Tibial artery (tissue), 4 donors: ENCODE measurements around the gene TAF4B.

Experiments used
- DNase-seq, 2 donors: peaks; one replicate each; pipeline ENCODE4 v3.0.0-alpha.2; 2019
- H3K27ac ChIP-seq, 2 donors: fragments of 200-600 bp; sonication (generic) in 1 of 2; 1 replicate in 1 of 2; 2 replicates in 1 of 2; pipeline ENCODE4 v1.5.1; 2018 to 2019; ENCODE audit warnings: mild to moderate bottlenecking in 1 of 2
- H3K27me3 ChIP-seq, 2 donors: fragments of 200-600 bp; sonication (generic) in 1 of 2; one replicate each; pipeline versions ENCODE4 v1.5.1 to v1.6.0; 2016 to 2019
- H3K36me3 ChIP-seq, 3 donors: fragments of 200-600 bp; sonication (generic) in 2 of 3; one replicate each; pipeline ENCODE4 v1.5.1; 2016 to 2019; ENCODE audit warnings: mild to moderate bottlenecking in 2 of 3
- H3K4me1 ChIP-seq, 4 donors: fragments of 200-600 bp; sonication (generic) in 2 of 4; 1 replicate in 3 of 4; 2 replicates in 1 of 4; pipeline ENCODE4 v1.5.1; 2016 to 2019
- H3K4me3 ChIP-seq, 2 donors: fragments of 200-600 bp; sonication (generic) in 1 of 2; 1 replicate in 1 of 2; 2 replicates in 1 of 2; pipeline ENCODE4 v1.5.1; 2018 to 2019; ENCODE audit warnings: mild to moderate bottlenecking in 2 of 2
- H3K9me3 ChIP-seq, 3 donors: fragments of 200-600 bp; sonication (generic) in 1 of 3; one replicate each; pipeline ENCODE4 v1.5.1; 2016 to 2019
- CTCF ChIP-seq, 2 experiments: fragments of 200-600 bp in 1 of 2; fragments of 450-650 bp in 1 of 2; IDR thresholded peaks; one replicate each; pipeline ENCODE4 v1.5.1; 2017 to 2019; ENCODE audit warnings: antibody characterized with exemption in 2 of 2, mild to moderate bottlenecking in 1 of 2, moderate library complexity in 1 of 2
- intact Hi-C: fragments of 100-400 bp; cut with DNase I; formaldehyde crosslinking; loops from one replicate; pipeline ENCODE4 v1.15.0; 2023; ENCODE audit warnings: low total_unique reads

Gene TAF4B

GRCh38 chr18:26403491-26403890, 177.2 kb downstream of the TAF4B start:
- Histone ChIP-seq H3K36me3 (no peaks in the 10 kb centered on the region), H3K4me3 (no peak overlapping the region), H3K27ac (no peak overlapping the region), H3K27me3 (no peaks in the 10 kb centered on the region), H3K9me3 (no peaks in the 10 kb centered on the region), H3K4me1 (no peaks in the 10 kb centered on the region)
- no peak for TF ChIP-seq CTCF (IDR thresholded peaks at IDR 0.05)
- intact Hi-C loops, result no loop called here
- no peak for DNase-seq

GRCh38 chr18:26405190-26405801, 179.1 kb downstream of the TAF4B start:
- no peak overlapping the region for H3K4me3 ChIP-seq
- DNase-seq, result no peak
- peak in 1 of 2 experiments; percentile 27 for TF ChIP-seq CTCF (IDR thresholded peaks at IDR 0.05)
- no peaks in the 10 kb centered on the region for H3K9me3 ChIP-seq
- intact Hi-C loops, result no loop called here
- no peaks in the 10 kb centered on the region for H3K36me3 ChIP-seq
- H3K27ac ChIP-seq, result no peak overlapping the region
- no peaks in the 10 kb centered on the region for H3K4me1 ChIP-seq
- no peaks in the 10 kb centered on the region for H3K27me3 ChIP-seq

- Histone ChIP-seq H3K27ac (no peak overlapping the region), H3K9me3 (no peaks in the 10 kb centered on the region), H3K36me3 (no peaks in the 10 kb centered on the region), H3K27me3 (no peaks in the 10 kb centered on the region), H3K4me3 (no peak overlapping the region), H3K4me1 (no peaks in the 10 kb centered on the region)
- DNase-seq, result no peak
- no peak for TF ChIP-seq CTCF (IDR thresholded peaks at IDR 0.05)
- intact Hi-C loops, result no loop called here
Observed at GRCh38 chr18:26406324-26406723, 180.1 kb downstream of the TAF4B start.

GRCh38 chr18:26406854-26407517, 180.7 kb downstream of the TAF4B start:
- DNase-seq, result no peak
- intact Hi-C loops, result no loop called here
- H3K4me1 ChIP-seq, result no peaks in the 10 kb centered on the region

GRCh38 chr18:26407736-26408601, 181.7 kb downstream of the TAF4B start:
- no peak overlapping the region for H3K27ac ChIP-seq
- H3K36me3 ChIP-seq, result no peaks in the 10 kb centered on the region
- TF ChIP-seq CTCF (IDR thresholded peaks at IDR 0.05), result no peak
- no peaks in the 10 kb centered on the region for H3K9me3 ChIP-seq
- DNase-seq, result no peak
- intact Hi-C loops, result no loop called here
- H3K4me3 ChIP-seq, result no peak overlapping the region
- H3K4me1 ChIP-seq, result no peaks in the 10 kb centered on the region
- no peaks in the 10 kb centered on the region for H3K27me3 ChIP-seq

More at GRCh38 chr18:26406854-26407517, 180.7 kb downstream of the TAF4B start:
- Histone ChIP-seq H3K27me3 (no peaks in the 10 kb centered on the region), H3K9me3 (no peaks in the 10 kb centered on the region), H3K4me3 (no peak overlapping the region), H3K36me3 (no peaks in the 10 kb centered on the region), H3K27ac (no peak overlapping the region)
- TF ChIP-seq CTCF (IDR thresholded peaks at IDR 0.05), result no peak
